H1 (cell line): Measurements from ENCODE around the gene TBC1D2B. TPM values are rescaled to one million over a fixed set of nuclear protein-coding genes. Genes with fewer than 3 reads are reported as not detected.

Experiments used
- CTCF ChIA-PET: fragments of 300-600 bp; sonication (Branson Sonifier 250); formaldehyde crosslinking; loops from one replicate; lab custom pipeline; 2021; ENCODE audit not compliant: partially characterized antibody; lab: Charles Lee
- POLR2A ChIA-PET: fragments of 300-600 bp; sonication (Branson Sonifier 250); formaldehyde crosslinking; loops from one replicate; lab custom pipeline; 2021; ENCODE audit warnings: inconsistent platforms; ENCODE audit not compliant: partially characterized antibody; lab: Charles Lee
- DNase-seq, 2 experiments: peaks; one replicate each; pipeline versions ENCODE4 v3.0.0 to v3.0.0-alpha.2; 2010 to 2022; ENCODE audit warnings: low spot score in 2 of 2, low read depth in 1 of 2, mixed read lengths in 1 of 2
- FAIRE-seq: peaks from 2 replicates; lab custom pipeline; 2011; peaks lifted over from hg19 to GRCh38; lab: Jason Lieb, UNC
- H2AFZ ChIP-seq: 2 replicates; pipeline ENCODE4 v1.8.1; 2012; ENCODE audit warnings: low read length, inconsistent platforms
- H2AK5ac ChIP-seq: 2 replicates; pipeline ENCODE4 v1.6.1; 2013; ENCODE audit warnings: low read depth, low read length
- H2BK120ac ChIP-seq: replicated peaks from 2 replicates; pipeline ENCODE3; 2013; ENCODE audit warnings: low read depth, low read length, inconsistent platforms
- H2BK12ac ChIP-seq: 2 replicates; pipeline ENCODE4 v1.6.1; 2013; ENCODE audit warnings: low read depth, low read length
- H2BK15ac ChIP-seq: 2 replicates; pipeline ENCODE4 v1.6.1; 2013; ENCODE audit warnings: low read length
- H2BK20ac ChIP-seq: 2 replicates; pipeline ENCODE4 v1.6.1; 2013; ENCODE audit warnings: low read length
- H2BK5ac ChIP-seq: 2 replicates; pipeline ENCODE4 v1.6.1; 2013; ENCODE audit warnings: low read depth, low read length
- H3K14ac ChIP-seq: 2 replicates; pipeline ENCODE4 v1.6.1; 2013; ENCODE audit warnings: inconsistent platforms; ENCODE audit not compliant: insufficient read length
- H3K18ac ChIP-seq: 2 replicates; pipeline ENCODE4 v1.6.1; 2013; ENCODE audit warnings: low read length; ENCODE audit errors: extremely low read depth
- H3K23ac ChIP-seq: 2 replicates; pipeline ENCODE4 v1.6.1; 2013; ENCODE audit warnings: inconsistent platforms; ENCODE audit not compliant: insufficient read length
- H3K23me2 ChIP-seq: 2 replicates; pipeline ENCODE4 v1.6.1; 2013; ENCODE audit warnings: low read depth, low read length
- H3K27ac ChIP-seq: 2 replicates; pipeline ENCODE4 v1.6.1; 2011; ENCODE audit warnings: low read depth, low read length, inconsistent platforms
- H3K27me3 ChIP-seq, 4 experiments: replicated peaks in 1 of 4; 1 replicate in 1 of 4; 2 replicates in 3 of 4; pipeline versions ENCODE4 v1.6.1 to v1.8.1; 2011 to 2013; ENCODE audit warnings: low read length in 3 of 4, mild to moderate bottlenecking in 3 of 4, inconsistent platforms in 2 of 4, mixed read lengths in 2 of 4, moderate library complexity in 1 of 4; ENCODE audit not compliant: control insufficient read depth in 3 of 4, insufficient read depth in 3 of 4; ENCODE audit errors: extremely low read depth in 1 of 4
- H3K36me3 ChIP-seq, 4 experiments: 2 replicates each; pipeline versions ENCODE4 v1.6.1 to v1.8.1; 2011 to 2013; ENCODE audit warnings: mild to moderate bottlenecking in 4 of 4, low read length in 3 of 4, moderate library complexity in 2 of 4, control low read depth in 1 of 4, inconsistent platforms in 1 of 4; ENCODE audit not compliant: insufficient read depth in 4 of 4, control insufficient read depth in 2 of 4
- H3K4ac ChIP-seq: replicated peaks from 2 replicates; pipeline ENCODE3; 2013; ENCODE audit warnings: low read length, low read depth, mixed read lengths, inconsistent platforms; ENCODE audit not compliant: insufficient read length
- H3K4me1 ChIP-seq, 4 experiments: replicated peaks in 1 of 4; 1 replicate in 1 of 4; 2 replicates in 3 of 4; pipeline versions ENCODE4 v1.6.1 to v1.8.1; 2011 to 2013; ENCODE audit warnings: low read length in 3 of 4, inconsistent platforms in 2 of 4, mixed read lengths in 1 of 4; ENCODE audit not compliant: insufficient read depth in 4 of 4, control insufficient read depth in 3 of 4
- H3K4me2 ChIP-seq, 2 experiments: 2 replicates each; pipeline versions ENCODE4 v1.6.1 to v1.8.1; 2011 to 2013; ENCODE audit warnings: low read depth in 2 of 2, low read length in 2 of 2, control low read depth in 1 of 2, inconsistent platforms in 1 of 2, mild to moderate bottlenecking in 1 of 2; ENCODE audit not compliant: insufficient read depth in 1 of 2
- H3K4me3 ChIP-seq, 4 experiments: fragments of 200-600, 300-600 bp in 1 of 4; sonication (generic), shearing (Covaris generic), sonication (Bioruptor Twin) in 1 of 4; 2 replicates each; pipeline versions ENCODE4 v1.5.1 to v1.8.1; 2011 to 2016; ENCODE audit warnings: low read length in 4 of 4, low read depth in 3 of 4, control low read depth in 2 of 4, inconsistent platforms in 2 of 4, mild to moderate bottlenecking in 2 of 4, mixed read lengths in 1 of 4, moderate library complexity in 1 of 4; ENCODE audit not compliant: insufficient read depth in 2 of 4; ENCODE audit errors: extremely low read depth in 1 of 4
- H3K56ac ChIP-seq: replicated peaks from 2 replicates; pipeline ENCODE3; 2013; ENCODE audit warnings: low read depth, mild to moderate bottlenecking, mixed read lengths, low read length, inconsistent platforms; ENCODE audit not compliant: insufficient read length
- H3K79me1 ChIP-seq: 2 replicates; pipeline ENCODE4 v1.6.1; 2013; ENCODE audit warnings: low read depth, low read length, control low read depth
- H3K79me2 ChIP-seq, 2 experiments: 2 replicates each; pipeline versions ENCODE4 v1.6.1 to v1.8.1; 2012 to 2013; ENCODE audit warnings: low read length in 2 of 2, mild to moderate bottlenecking in 2 of 2, inconsistent platforms in 1 of 2; ENCODE audit not compliant: insufficient read depth in 2 of 2, control insufficient read depth in 1 of 2
- H3K9ac ChIP-seq, 4 experiments: replicated peaks in 1 of 4; 1 replicate in 1 of 4; 2 replicates in 3 of 4; pipeline versions ENCODE4 v1.6.1 to v1.8.1; 2011 to 2013; ENCODE audit warnings: low read depth in 3 of 4, low read length in 3 of 4, control low read depth in 2 of 4, mild to moderate bottlenecking in 2 of 4, moderate library complexity in 2 of 4, inconsistent platforms in 1 of 4; ENCODE audit errors: extremely low read depth in 1 of 4
- H3K9me3 ChIP-seq, 2 experiments: 2 replicates each; pipeline versions ENCODE4 v1.6.1 to v1.8.1; 2012 to 2013; ENCODE audit warnings: mild to moderate bottlenecking in 2 of 2, moderate library complexity in 2 of 2, control low read depth in 1 of 2, inconsistent platforms in 1 of 2, low read depth in 1 of 2, low read length in 1 of 2, mixed read lengths in 1 of 2; ENCODE audit not compliant: insufficient read depth in 2 of 2
- H4K20me1 ChIP-seq, 2 experiments: replicated peaks in 1 of 2; 2 replicates each; pipeline versions ENCODE3 to v1.8.1; 2011 to 2013; ENCODE audit warnings: inconsistent platforms in 2 of 2, low read length in 2 of 2, mild to moderate bottlenecking in 1 of 2; ENCODE audit not compliant: insufficient read depth in 2 of 2, control insufficient read depth in 1 of 2
- H4K5ac ChIP-seq: 2 replicates; pipeline ENCODE4 v1.6.1; 2013; ENCODE audit warnings: low read length, low read depth, mixed read lengths, inconsistent platforms; ENCODE audit not compliant: insufficient read length
- H4K8ac ChIP-seq: 2 replicates; pipeline ENCODE4 v1.8.0; 2013; ENCODE audit warnings: mild to moderate bottlenecking, moderate library complexity, low read length, inconsistent platforms; ENCODE audit not compliant: insufficient read depth; ENCODE audit errors: extremely low read depth
- H4K91ac ChIP-seq: replicated peaks from 2 replicates; pipeline ENCODE3; 2013; ENCODE audit warnings: low read length, mixed read lengths, inconsistent platforms; ENCODE audit not compliant: insufficient read length
- EZH2 ChIP-seq: fragments of 200-600 bp; sonication (generic); IDR thresholded peaks from 2 replicates; pipeline ENCODE4 v1.7.1; 2012; ENCODE audit warnings: low read depth, mild to moderate bottlenecking, moderate library complexity, low read length, inconsistent platforms; ENCODE audit not compliant: severe bottlenecking
- RBBP5 ChIP-seq: IDR thresholded peaks from 2 replicates; pipeline ENCODE4 v1.7.1; 2012; ENCODE audit warnings: low read depth, mild to moderate bottlenecking, inconsistent platforms, low read length, moderate library complexity, borderline replicate concordance
- SRF ChIP-seq: IDR thresholded peaks from 2 replicates; pipeline ENCODE4 v1.6.1; 2011; ENCODE audit warnings: mild to moderate bottlenecking, low read depth, low read length, moderate library complexity
- WGBS, 2 experiments: shearing (Covaris generic) in 1 of 2; methylation state at CpG; one replicate each; pipeline versions ENCODE4 v1.1.6 to v1.1.7; 2013 to 2015; ENCODE audit warnings: low lambda C conversion rate in 2 of 2, mixed read lengths in 2 of 2, inconsistent platforms in 1 of 2, low coverage in 1 of 2, missing lambda C conversion rate in 1 of 2; ENCODE audit not compliant: insufficient replicate concordance in 2 of 2, insufficient coverage in 1 of 2, insufficient read length in 1 of 2; ENCODE audit errors: extremely low coverage in 1 of 2, missing lambda C conversion rate in 1 of 2; 5-methylcytosine and 5-hydroxymethylcytosine counted together
- polyA plus RNA-seq, 7 experiments: library from polyadenylated mRNA; depleted of rRNA in 3 of 7; stranded (reverse) in 5 of 7; unstranded in 2 of 7; fragments of >200 nt in 5 of 7; fragments of 200-250 nt in 2 of 7; gene quantifications; 1 replicate in 5 of 7; 2 replicates in 1 of 7; 4 replicates in 1 of 7; pipeline versions ENCODE4 v1.2.1 to v1.2.3, GENCODE V29; 2011 to 2013; ENCODE audit warnings: missing spikeins in 2 of 7, mixed read lengths in 2 of 7
- total RNA-seq: library from RNA; stranded (reverse); fragmentation: NEBNext Ultra II Directional; extraction: Animal tissue kit (Norgen Biotek cat#: 25700); gene quantifications from 2 replicates; pipeline ENCODE4 v1.2.1, GENCODE V29; 2021

The TBC1D2B gene
- total and polyA plus RNA-seq, 2 of the 8 experiments (the other 6 are each of a cell fraction or from before 2014, with no cell fraction given): 11.9 to 19.5 TPM

- peak in 1 of 2 experiments; percentile 52 for DNase-seq
Observed at GRCh38 chr15:78120523-78120922, 43.0 kb upstream of the TBC1D2B start.

More at GRCh38 chr15:78120523-78120922, 43.0 kb upstream of the TBC1D2B start:
- Histone ChIP-seq H3K79me1 (no peaks in the 10 kb centered on the region; the same call in 1 of the 2 replicates), H2AFZ (no peak overlapping the region), H4K8ac (no peak overlapping the region), H3K14ac (no peak overlapping the region), H3K4me2 (peak overlapping the region; percentile 5 to 29; a peak in 2 of 4 replicates), H3K36me3 (no peaks in the 10 kb centered on the region), H3K9ac (no peak overlapping the region), H4K20me1 (peaks cover 0 to 2% of the 10 kb centered on the region in 2 experiments), H2AK5ac (no peak overlapping the region), H3K4ac (no peak overlapping the region), H2BK5ac (no peak overlapping the region), H3K4me3 (peak overlapping the region in 1 of 4 experiments; percentile 1; a peak in 3 of 8 replicates), H3K27me3 (no peaks in the 10 kb centered on the region), H3K23ac (no peak overlapping the region), H3K27ac (peak overlapping the region; percentile 32; the same call in 1 of the 2 replicates), H2BK12ac (no peak overlapping the region), H3K9me3 (no peaks in the 10 kb centered on the region), H4K91ac (no peak overlapping the region), H2BK20ac (peak overlapping the region; percentile 23; the same call in 1 of the 2 replicates), H3K18ac (no peak overlapping the region; the same call in 1 of the 2 replicates), H2BK15ac (no peak overlapping the region), H3K23me2 (no peaks in the 10 kb centered on the region), H3K79me2 (no peaks in the 10 kb centered on the region), H3K56ac (no peak overlapping the region), H4K5ac (no peak overlapping the region), H3K4me1 (peaks cover 0 to 11% (median 9%) of the 10 kb centered on the region in 4 experiments; a peak in 6 of 7 replicates), H2BK120ac (no peak overlapping the region)
- ChIA-PET CTCF (interaction anchor here (0.8 to 5.2 kb wide), 12 partner anchors 9 to 154 kb away, joined by 3 to 31 read pairs (median 4); partner anchors contain the start of genes ACSBG1 and CIB2), POLR2A (interaction anchor here (1.5 to 2.0 kb wide), 2 partner anchors 10 to 19 kb away, joined by 3 to 9 read pairs; no protein-coding TSS in a partner anchor)
- TF ChIP-seq EZH2: no peak
- peak; percentile 40; the same call in 1 of the 2 replicates for TF ChIP-seq SRF
- 0 out of 2 replicates have a peak, but pooled peaks have one; percentile 49 for TF ChIP-seq RBBP5
- WGBS, 2 experiments: 47% methylated on average over 5 of the region's 5 CpGs; no CpG with 5 or more reads in 1 of the 2 experiments
- FAIRE-seq: no peak
